SK-N-SH treated with all-trans-retinoic acid at 6 μM for 48 hours (cell line): Measurements from ENCODE around the gene SERPINC1.
"Not testable (repeated sequence)": the region's sequence is repeated elsewhere in the genome, so short reads cannot be mapped to it uniquely, and the experiment has no call there.

Source experiments
- ARNTL ChIP-seq: fragments of 450-650 bp; formaldehyde crosslinking; IDR thresholded peaks from 2 replicates; pipeline ENCODE4 v1.5.0; 2020; ENCODE audit warnings: low read depth, mild to moderate bottlenecking, moderate library complexity, borderline replicate concordance
- OSR1 ChIP-seq: fragments of 250-450 bp; sonication (Bioruptor Pico); IDR thresholded peaks from 2 replicates; pipeline ENCODE4 v1.8.0; 2022; ENCODE audit warnings: moderate library complexity, mild to moderate bottlenecking, inconsistent platforms
- PPARA ChIP-seq: fragments of 250-450 bp; sonication (Bioruptor Pico); IDR thresholded peaks from 2 replicates; pipeline ENCODE4 v1.5.0; 2020; ENCODE audit warnings: mild to moderate bottlenecking, borderline replicate concordance
- ZNF565 ChIP-seq: fragments of 450-650 bp; formaldehyde crosslinking; conservative IDR thresholded peaks from 2 replicates; pipeline ENCODE4 v1.5.0; 2020; ENCODE audit warnings: low read depth, mild to moderate bottlenecking, moderate library complexity
- TF ChIP-seq, protein P1 (sequence below): fragments of 250-450 bp; sonication (Bioruptor Pico); IDR thresholded peaks from 2 replicates; pipeline ENCODE4 v1.8.0; 2021; ENCODE audit warnings: low read depth, mild to moderate bottlenecking, moderate library complexity, borderline replicate concordance

DNA sequence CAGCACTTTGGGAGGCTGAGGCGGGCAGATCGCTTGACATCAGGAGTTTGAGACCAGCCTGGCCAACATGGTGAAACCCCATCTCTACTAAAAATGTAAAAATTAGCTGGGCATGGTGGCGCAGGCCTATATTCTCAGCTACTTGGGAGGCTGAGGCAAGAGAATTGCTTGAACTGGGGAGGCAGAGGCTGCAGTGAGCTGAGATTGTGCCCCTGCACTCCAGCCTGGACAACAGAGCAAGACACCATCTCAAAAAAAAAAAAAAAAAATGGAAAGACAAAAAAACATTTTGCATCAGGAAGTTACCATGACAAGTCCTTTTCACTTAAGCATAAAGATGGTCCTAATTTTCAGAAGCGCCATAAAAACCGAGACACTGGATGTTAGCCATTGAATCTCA, 13.4 kb upstream of the SERPINC1 start:
- not testable (repeated sequence) for TF ChIP-seq OSR1, ZNF565, PPARA, ARNTL (CRISPR knock-in tag)
- TF ChIP-seq, protein P1, sequence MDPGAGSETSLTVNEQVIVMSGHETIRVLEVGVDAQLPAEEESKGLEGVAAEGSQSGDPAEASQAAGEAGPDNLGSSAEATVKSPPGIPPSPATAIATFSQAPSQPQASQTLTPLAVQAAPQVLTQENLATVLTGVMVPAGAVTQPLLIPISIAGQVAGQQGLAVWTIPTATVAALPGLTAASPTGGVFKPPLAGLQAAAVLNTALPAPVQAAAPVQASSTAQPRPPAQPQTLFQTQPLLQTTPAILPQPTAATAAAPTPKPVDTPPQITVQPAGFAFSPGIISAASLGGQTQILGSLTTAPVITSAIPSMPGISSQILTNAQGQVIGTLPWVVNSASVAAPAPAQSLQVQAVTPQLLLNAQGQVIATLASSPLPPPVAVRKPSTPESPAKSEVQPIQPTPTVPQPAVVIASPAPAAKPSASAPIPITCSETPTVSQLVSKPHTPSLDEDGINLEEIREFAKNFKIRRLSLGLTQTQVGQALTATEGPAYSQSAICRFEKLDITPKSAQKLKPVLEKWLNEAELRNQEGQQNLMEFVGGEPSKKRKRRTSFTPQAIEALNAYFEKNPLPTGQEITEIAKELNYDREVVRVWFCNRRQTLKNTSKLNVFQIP = not testable (repeated sequence)
